8988T (cell line): Measurements from ENCODE around the gene PDPN.
"Not testable (repeated sequence)": the region's sequence is repeated elsewhere in the genome, so short reads cannot be mapped to it uniquely, and the experiment has no call there.

ENCODE experiments used
- DNase-seq: peaks from one replicate; pipeline ENCODE4 v3.0.0; 2011

The PDPN gene

DNA sequence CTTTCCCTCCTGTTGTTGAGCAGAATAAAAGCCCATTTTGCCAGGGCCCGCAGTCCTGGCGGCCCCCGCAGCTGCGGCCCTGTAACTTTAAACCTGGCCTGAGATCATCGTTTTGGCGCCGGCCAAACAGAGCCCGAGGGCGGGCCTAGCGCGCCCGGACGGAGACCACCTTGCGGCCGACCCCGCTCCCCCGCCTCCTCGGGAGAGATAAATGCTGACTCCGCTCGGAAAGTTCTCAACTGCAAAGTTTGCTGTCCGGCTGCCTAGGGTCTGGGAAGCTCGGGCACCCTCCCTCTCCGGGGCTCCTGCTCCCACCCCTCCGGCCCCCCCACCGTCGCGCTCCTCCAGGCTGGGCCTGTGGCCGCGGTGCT, at the start of gene PDPN:
Gene PDPN, plus strand, starts transcription at position 238 of the 371 bp plus-strand sequence. CDS start 202 bp downstream, outside the sequence.
- no peak for DNase-seq

DNA sequence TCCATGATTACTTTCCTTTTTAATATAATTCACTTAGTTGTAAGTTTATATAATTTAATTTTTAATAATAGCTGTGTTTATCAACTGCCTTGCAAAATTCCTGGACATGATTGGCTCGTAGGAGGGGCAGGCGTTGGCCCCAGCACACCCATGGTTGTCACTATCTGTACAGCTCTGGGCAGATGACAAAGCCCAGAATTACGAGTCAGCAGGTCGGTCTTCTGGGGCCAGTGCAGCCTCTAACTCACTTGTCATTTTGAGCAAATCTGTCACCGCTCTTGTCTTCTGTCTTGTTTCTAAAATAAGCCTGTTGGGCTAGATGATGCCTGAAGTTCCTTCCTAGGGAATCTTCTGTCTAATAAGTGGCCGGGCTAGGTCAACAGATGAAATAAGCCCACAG, 48.4 kb upstream of the PDPN start:
- DNase-seq, result no peak

DNA sequence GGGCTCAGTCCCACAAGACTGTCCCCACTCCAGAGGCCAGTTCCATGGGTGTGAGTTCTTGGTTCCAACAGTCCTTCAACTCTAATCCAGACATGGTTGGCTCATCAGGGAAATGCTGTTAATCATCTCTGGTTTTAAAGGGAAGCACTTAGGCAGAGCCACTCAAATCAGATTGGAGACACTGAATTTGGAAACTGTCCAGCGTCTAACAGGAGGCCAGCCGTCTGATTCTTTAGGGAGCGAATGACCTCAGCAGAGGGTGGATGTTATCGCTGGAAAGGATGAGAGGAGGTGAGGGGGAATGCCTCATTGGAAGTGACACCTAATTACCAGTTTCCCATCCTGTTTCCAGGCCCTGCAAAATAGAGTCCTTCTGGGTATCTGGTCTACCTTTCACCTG, 47.1 kb upstream of the PDPN start:
- no peak for DNase-seq

DNA sequence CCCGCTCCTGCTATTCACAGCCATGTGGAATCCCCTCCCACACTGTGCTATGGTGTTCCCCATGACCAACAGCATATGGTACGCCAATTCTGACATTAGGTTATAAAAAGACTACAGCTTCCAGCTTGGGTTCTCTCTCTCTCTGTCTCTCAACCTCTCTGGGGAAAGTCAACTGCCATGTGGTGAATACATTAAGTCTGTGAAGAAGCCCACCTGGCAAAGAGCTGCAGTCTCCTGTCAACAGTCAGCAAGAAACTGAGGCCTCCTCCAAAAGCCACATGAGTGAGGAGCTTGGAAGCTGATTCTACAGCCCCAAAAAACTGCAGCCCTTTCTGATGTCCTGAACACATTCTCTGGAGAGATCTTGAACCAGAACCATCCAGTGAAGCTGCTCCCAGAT, 44.8 kb upstream of the PDPN start:
- no peak for DNase-seq

DNA sequence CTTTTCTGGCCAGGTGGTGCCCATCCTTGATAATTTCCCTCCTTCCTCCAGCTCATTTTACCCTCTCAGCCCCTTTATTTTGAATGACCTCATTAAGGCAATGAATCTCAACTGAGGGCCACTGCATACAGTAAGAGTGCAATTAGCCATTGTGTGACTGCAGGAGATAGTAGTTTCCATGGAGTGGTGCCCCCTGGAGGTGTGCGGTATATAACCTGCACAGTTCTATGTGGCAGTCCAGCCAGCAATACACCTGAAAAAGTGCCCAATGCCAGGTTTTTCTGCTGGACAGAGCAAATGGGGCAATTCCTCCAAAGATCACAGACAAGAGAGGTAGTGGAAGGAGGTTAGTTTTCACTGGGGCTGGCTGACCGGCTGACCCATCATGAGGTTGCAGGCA, 43.9 kb upstream of the PDPN start:
- no peak for DNase-seq

DNA sequence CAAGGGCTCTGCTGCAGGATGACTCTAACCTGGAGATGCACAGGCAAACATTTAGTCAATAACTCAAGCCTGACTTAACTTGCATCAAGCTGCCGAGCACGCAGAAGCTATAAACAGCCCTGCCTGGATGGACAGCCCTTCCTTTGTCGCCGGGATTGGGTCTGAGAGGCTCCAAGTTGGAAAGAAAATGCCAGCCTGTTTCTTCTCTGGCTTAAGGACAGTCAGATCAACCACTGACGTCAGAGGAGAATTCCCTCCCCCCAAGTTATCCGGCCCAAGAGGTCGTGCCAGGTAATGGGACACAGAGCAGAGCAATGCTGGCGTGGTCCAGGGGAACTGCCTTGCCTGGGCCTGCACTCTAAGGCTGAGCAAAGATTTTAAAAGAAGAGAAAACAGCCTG, 42.8 kb upstream of the PDPN start:
- DNase-seq, result no peak

GRCh38 chr1:13541435-13542215, 42.0 kb upstream of the PDPN start:
- DNase-seq, result no peak

GRCh38 chr1:13543451-13544220, 40.0 kb upstream of the PDPN start:
- no peak for DNase-seq

DNA sequence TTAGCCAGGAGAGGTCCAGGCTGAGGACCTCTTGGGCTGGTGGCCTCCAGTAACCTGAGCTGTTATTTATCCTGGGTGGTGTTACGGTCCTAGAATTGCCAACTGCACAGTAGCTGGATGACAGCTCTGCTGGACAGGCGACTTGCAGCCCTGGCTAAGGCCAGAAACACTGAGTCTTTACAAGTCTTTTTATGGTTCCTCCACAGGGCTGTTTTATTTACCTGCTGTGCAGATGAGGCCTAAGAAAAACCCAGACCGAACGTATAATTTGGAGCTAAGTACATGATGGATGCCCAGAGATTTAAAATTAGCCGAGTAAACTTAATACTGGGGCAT, 39.4 kb upstream of the PDPN start:
- DNase-seq, result no peak

DNA sequence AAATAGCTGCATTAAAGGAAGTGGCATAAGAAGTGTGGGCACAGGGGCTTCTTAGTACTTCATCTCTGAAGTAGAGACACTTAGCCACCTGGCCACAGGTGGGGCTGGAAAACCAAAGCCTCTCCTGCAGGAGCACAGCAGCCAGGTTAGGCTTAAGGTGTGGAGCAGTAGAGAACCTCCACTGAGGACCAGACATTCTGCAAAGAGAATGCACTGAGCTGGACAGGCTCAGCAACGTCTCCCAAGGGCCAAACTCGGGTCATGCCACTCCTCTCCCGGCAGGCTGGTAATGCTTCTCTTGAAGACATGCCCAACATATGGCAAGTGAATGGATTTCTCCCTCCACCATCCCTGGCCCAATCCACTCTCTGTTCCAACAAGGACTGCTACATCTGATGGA, 36.8 kb upstream of the PDPN start:
- DNase-seq, result no peak

DNA sequence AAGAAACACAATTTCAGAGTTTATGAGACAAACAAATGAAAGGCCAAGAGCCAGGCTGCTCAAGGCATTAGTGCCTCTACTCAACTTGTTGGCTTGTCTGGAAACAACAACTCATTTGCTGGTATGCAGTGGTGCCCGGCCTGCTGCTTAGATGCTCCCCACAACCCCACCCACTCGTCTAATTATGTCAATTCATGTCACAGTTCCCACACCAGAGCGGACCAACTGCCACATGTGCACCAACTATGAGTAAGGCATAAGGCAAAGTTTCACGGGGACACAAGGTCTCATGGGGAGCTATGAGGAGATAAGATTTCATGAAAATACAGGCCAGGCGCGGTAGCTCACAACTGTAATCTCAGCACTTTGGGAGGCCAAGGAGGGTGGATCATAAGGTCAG, 35.4 kb upstream of the PDPN start:
- no peak for DNase-seq

DNA sequence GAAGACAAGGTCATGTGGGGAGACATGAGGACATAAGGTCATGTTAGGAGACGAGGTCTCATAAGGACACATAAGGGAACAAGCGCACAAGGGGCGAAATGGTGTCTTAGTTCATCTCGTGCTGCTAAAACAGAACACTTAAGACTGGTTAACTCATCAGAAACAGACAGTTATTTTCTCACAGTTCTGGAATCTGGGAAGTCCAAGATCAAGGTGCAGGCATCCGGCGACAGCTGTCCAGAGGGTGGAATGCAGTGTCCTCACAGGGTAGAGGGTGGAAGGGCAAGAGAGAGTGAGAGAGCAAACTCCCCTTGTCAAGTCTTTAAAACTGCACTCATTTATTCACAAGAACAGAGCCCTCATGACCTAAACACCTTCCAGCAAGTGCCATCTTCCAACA, 34.6 kb upstream of the PDPN start:
- no peak for DNase-seq

DNA sequence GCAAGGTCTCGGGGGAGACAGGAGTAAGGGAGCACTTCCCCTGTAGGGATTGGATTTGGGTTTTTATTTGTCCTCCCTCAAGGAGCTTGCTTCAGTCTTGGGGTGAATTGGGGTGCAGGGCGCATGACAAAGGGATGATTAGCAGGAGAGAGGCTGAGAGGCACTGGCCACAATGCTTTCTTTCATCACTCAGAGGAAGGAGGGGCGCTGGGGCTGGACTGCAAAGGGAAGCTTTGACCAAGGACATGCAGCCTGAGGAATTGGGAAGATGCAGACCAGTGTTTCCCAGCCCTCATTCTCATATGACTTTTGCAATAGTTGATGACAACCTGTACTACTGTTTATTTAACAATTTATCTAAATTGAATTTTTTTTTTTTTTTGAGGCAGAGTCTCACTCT, 34.1 kb upstream of the PDPN start:
- no peak for DNase-seq

- DNase-seq, result no peak
These were observed 33.0 kb upstream of the PDPN start for GRCh38 chr1:13550663-13551062.

DNA sequence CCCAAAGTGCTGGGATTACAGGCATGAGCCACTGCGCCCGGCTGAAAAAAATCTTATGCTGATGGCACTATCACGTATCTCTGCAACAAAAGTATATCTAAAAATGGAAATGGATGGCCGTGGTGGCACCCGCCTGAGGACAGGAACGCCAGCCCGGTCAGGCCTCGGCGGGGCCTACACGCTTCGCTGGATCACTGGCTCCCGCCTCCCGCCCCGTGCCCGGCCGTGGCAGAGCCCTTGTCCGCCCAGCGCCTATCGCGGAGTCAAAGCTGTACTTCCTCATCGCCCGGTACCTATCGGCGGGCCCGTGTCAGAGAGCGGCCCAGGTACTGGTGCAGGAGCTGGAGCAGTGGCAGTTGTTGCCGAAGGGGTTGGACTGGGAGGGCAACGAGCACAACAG, 28.8 kb upstream of the PDPN start:
- DNase-seq, result no peak

DNA sequence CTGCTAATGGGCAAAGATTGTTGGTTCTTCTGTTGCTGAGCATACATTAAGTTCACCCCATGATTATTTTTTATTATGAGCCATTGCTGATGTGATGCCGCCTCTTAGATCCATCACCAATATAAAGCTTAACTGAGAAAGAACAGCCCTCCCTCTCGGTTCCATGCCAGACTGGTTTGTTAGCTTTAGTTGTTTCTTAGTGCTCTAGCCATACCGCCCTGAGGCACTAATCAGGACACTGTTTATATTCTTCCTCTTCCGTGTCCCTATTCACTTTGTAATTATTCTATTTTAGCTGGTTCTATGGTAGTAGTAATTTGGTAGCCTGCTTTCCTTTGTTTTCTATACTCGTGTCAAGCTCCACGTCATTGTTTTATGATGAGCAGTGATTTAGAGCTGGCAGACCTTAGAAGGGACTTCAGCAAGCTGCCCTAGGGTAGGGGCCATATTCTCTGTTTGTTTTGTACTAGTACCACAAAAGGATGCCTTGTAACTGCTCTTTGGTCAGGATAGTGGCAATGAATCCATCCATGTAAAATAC, 27.3 kb upstream of the PDPN start:
- no peak for DNase-seq

DNA sequence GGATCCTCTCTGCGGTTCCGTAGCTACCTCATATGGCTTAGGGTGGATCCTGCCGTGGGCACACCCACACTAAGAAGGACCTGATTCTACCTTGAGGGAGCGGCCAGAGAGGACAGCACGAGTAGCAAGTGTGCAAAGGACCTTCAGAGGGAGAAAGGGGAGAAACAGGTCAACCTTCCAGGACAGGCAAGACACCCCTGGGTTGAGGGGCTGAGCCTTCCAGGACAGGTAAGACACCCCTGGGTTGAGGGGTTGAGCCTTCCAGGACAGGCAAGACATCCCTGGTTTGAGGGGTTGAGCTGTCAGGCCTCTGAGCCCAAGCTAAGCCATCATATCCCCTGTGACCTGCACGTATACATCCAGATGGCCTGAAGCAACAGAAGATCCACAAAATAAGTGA, 23.1 kb upstream of the PDPN start:
- DNase-seq, result no peak

- DNase-seq, result not testable (repeated sequence)
These were observed 20.7 kb upstream of the PDPN start for GRCh38 chr1:13562981-13563380.

- DNase-seq, result no peak
These were observed 19.6 kb upstream of the PDPN start for GRCh38 chr1:13564073-13564472.

DNA sequence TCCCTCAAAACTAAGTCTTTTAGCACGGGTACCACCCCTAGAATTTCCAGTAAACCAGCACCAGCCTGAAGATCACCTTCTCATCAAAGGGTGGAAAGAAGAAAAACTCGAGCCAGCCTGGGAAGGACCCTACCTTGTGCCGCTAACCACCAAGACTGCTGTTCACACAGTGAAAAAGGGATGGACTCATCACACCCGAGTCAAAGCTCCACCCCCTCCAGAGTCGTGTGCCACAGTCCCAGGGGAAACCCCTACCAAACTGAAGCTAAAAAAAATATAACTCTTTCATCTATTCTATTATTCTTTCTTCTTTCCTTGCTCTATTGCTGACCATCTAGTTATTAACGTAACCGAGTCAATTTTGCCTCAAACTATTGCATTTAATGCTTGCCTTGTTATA, 13.2 kb upstream of the PDPN start:
- not testable (repeated sequence) for DNase-seq

DNA sequence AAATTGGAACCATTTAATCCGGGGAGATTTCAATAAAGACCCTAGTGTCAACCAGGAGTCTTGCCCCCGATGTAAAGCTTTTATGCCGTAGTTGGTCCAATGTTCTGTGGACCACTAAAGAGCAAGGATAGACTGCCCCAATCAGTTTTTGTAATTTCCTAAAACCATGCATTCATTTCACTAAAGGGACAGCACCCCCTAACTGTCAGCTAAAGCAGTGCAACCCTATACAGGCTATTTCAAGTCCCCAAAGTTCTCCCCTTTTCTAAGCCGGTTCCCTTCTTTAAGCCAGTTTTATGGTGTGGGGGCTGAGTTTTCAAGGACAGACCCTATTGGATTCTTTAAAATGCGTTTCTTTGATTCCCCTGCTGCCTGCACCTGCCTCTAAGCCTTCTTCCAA, 12.7 kb upstream of the PDPN start:
- DNase-seq, result no peak

DNA sequence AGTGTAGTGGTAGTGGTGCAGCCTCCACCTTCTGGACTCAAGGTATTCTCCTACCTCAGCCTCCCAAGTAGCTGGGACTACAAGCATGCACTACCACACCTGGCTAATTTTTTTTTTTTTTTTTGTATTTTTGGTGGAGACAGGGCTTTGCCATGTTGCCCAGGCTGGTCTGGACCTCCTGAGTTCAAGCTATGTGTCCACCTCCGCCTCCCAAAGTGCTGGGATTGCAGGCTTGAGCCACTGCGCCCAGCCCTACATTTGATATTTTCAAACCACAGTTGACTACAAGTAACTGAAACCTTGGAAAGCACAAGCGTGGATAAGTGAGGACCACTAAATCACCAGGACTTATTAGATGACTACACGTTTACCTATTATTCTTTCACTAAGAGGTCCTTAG, 10.0 kb upstream of the PDPN start:
- no peak for DNase-seq

DNA sequence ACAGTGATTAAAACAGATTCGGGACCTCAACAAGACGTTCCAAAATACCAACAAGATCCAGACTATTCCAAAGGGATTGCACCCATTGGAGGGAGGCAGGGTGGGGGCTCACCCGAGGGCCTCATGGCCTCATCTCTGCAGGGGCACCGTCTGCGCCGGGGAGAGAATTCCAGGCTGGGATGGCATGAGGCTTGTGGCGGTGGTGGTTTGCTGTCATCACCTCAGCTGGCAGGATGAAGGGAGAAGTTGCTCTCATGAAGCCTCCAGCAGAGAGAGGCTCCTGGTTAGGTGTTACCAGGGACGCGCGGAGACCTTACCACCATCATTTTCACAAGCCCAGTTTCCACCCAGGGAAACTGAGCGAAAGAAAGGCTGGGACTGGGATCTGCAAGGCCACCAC, 6.7 kb upstream of the PDPN start:
- no peak for DNase-seq

GRCh38 chr1:13577846-13578245, 5.8 kb upstream of the PDPN start:
- DNase-seq, result no peak

DNA sequence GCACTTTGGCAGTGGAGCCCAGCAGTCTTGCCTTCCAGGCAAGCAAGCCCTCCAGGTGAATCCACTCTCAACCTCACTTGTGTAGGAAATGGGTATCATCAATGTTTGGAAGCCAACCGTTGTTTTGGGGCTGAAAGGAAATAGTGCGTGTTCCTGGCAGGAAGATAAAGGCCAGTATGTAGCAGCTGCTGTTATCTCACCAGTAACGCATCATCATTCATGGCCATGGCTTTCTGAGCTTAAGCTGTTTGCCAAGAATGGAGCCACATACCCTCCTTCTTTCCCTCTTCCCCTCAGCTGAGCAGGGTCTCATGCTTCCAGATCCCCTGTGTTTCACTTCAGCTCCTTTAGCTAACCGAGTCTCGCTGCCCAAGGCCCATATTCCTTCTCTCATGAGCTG, 2.2 kb upstream of the PDPN start:
- DNase-seq, result no peak
